HCT116 (cell line): ENCODE results near the gene TMIE. TPM values are rescaled to one million over a fixed set of nuclear protein-coding genes. Genes with fewer than 3 reads are reported as not detected.

ENCODE experiments used
- total RNA-seq: library from RNA; stranded (reverse); gene quantifications from one replicate; pipeline ENCODE4 v1.2.1, GENCODE V29; 2021; ENCODE audit not compliant: unreplicated experiment

TMIE gene
- total RNA-seq, 1 experiment from 2014 or later = 0.74 TPM

Other genes starting within 250 kb of the TMIE start
- gene LTF, start 236.5 kb upstream of the TMIE start, total RNA-seq = not detected
- gene RTP3, start 203.4 kb upstream of the TMIE start, total RNA-seq = not detected
- not detected for gene LRRC2, start 135.1 kb upstream of the TMIE start, total RNA-seq
- gene FAM240A, start 88.9 kb upstream of the TMIE start, total RNA-seq = not detected
- gene ALS2CL, start 7.7 kb upstream of the TMIE start, total RNA-seq = 16.4 TPM
- not detected for gene PRSS50, start 16.5 kb downstream of the TMIE start, total RNA-seq
- gene MYL3, start 162.1 kb downstream of the TMIE start, total RNA-seq = not detected
- 0.32 TPM for gene PTH1R, start 176.3 kb downstream of the TMIE start, total RNA-seq